K562 (cell line): ENCODE data around the gene C16orf92. TPM values are rescaled to one million over a fixed set of nuclear protein-coding genes. Genes with fewer than 3 reads are reported as not detected.
A peak's percentile ranks its signal among the peaks of the same experiment; 100 is the strongest.

Experiments used
- ATAC-seq: fragments of 200-7000 bp; cut with Tn5 transposase; 3 replicates; pipeline ENCODE4 v1.9.1; 2020; ENCODE audit warnings: moderate library complexity
- BruUV-seq: library from RNA; stranded (reverse); fragments of 400-500 nt; replicated peaks from 2 replicates; lab custom pipeline; 2021; lab: Mats Ljungman, UMichigan
- CTCF ChIA-PET: fragments of 300-600 bp; formaldehyde crosslinking; extraction: SDS; loops from one replicate; lab custom pipeline; 2021; ENCODE audit warnings: low intra/inter-chr PET ratio; lab: Yijun Ruan, JAX
- POLR2A ChIA-PET: fragments of 300-600, 350-650 bp; sonication (Branson Sonifier 250); formaldehyde crosslinking; extraction: SDS; loops from one replicate; lab custom pipeline; 2021; ENCODE audit warnings: antibody characterized with exemption, inconsistent platforms; lab: Yijun Ruan, JAX
- DNase-seq, 4 experiments: peaks; one replicate each; pipeline versions ENCODE4 v3.0.0 to v3.0.0-alpha.2; 2011 to 2018; ENCODE audit warnings: low spot score in 3 of 4, mixed read lengths in 3 of 4; ENCODE audit errors: extremely low read depth in 1 of 4
- FAIRE-seq: peaks from 2 replicates; lab custom pipeline; 2011; peaks lifted over from hg19 to GRCh38; lab: Jason Lieb, UNC
- H2AFZ ChIP-seq: 2 replicates; pipeline ENCODE4 v1.6.0; 2011; ENCODE audit warnings: low read depth, low read length, control low read depth, inconsistent platforms
- H3K27ac ChIP-seq: fragments of 200-600 bp; 3 replicates; pipeline ENCODE4 v1.8.0; 2011; ENCODE audit warnings: low read depth, mild to moderate bottlenecking, control low read depth, inconsistent platforms, low read length, moderate library complexity, mixed read lengths; ENCODE audit errors: extremely low read depth
- H3K27me3 ChIP-seq, 2 experiments: fragments of 300-600 bp in 1 of 2; 2 replicates in 1 of 2; 3 replicates in 1 of 2; pipeline versions ENCODE4 v1.6.0 to v1.8.0; 2011; ENCODE audit warnings: inconsistent platforms in 2 of 2, low read length in 2 of 2, mild to moderate bottlenecking in 1 of 2, mixed read lengths in 1 of 2, moderate library complexity in 1 of 2; ENCODE audit not compliant: control insufficient read depth in 2 of 2, insufficient read depth in 2 of 2
- H3K36me3 ChIP-seq: fragments of 300-600 bp; 3 replicates; pipeline ENCODE4 v1.8.0; 2011; ENCODE audit warnings: mild to moderate bottlenecking, low read length, inconsistent platforms; ENCODE audit not compliant: control insufficient read depth, insufficient read depth
- H3K4me1 ChIP-seq, 2 experiments: fragments of 200-600 bp in 1 of 2; replicated peaks in 1 of 2; 2 replicates in 1 of 2; 3 replicates in 1 of 2; pipeline versions ENCODE4 v1.5.1 to v1.8.0; 2011; ENCODE audit warnings: inconsistent platforms in 2 of 2, low read length in 2 of 2, mild to moderate bottlenecking in 1 of 2, mixed read lengths in 1 of 2, moderate library complexity in 1 of 2; ENCODE audit not compliant: control insufficient read depth in 2 of 2, insufficient read depth in 2 of 2
- H3K4me2 ChIP-seq: 2 replicates; pipeline ENCODE4 v1.6.1; 2011; ENCODE audit warnings: low read length, control low read depth, inconsistent platforms, mixed read lengths; ENCODE audit not compliant: insufficient read depth
- H3K4me3 ChIP-seq: fragments of 200-600 bp; sonication (generic), shearing (Covaris generic); 2 replicates; pipeline ENCODE4 v1.5.1; 2016; ENCODE audit warnings: control low read depth, inconsistent platforms
- H3K79me2 ChIP-seq: fragments of 200-600 bp; 3 replicates; pipeline ENCODE4 v1.8.0; 2011; ENCODE audit warnings: low read length, inconsistent platforms; ENCODE audit not compliant: control insufficient read depth, insufficient read depth
- H3K9ac ChIP-seq, 2 experiments: 2 replicates each; pipeline versions ENCODE4 v1.6.0 to v1.6.1; 2011; ENCODE audit warnings: low read depth in 2 of 2, low read length in 2 of 2, control low read depth in 1 of 2, inconsistent platforms in 1 of 2, mild to moderate bottlenecking in 1 of 2, mixed read lengths in 1 of 2; ENCODE audit not compliant: insufficient read depth in 1 of 2
- H3K9me1 ChIP-seq: one replicate; pipeline ENCODE4 v1.6.0; 2011; ENCODE audit warnings: inconsistent platforms, mild to moderate bottlenecking, low read length, moderate library complexity; ENCODE audit not compliant: control insufficient read depth, insufficient read depth
- H3K9me3 ChIP-seq: replicated peaks from 2 replicates; pipeline ENCODE4 v1.5.1; 2011; ENCODE audit warnings: low read depth, low read length, inconsistent platforms; ENCODE audit not compliant: control insufficient read depth, insufficient read depth
- H4K20me1 ChIP-seq: replicated peaks from 2 replicates; pipeline ENCODE4 v1.6.1; 2011; ENCODE audit warnings: low read length, inconsistent platforms, mixed read lengths; ENCODE audit not compliant: control insufficient read depth, insufficient read depth
- ARID2 ChIP-seq: fragments of 450-650 bp; IDR thresholded peaks from 2 replicates; pipeline ENCODE4 v1.6.1; 2017; ENCODE audit warnings: antibody characterized with exemption, mild to moderate bottlenecking
- FOSL1 ChIP-seq: fragments of 200-800 bp; sonication (Bioruptor generic); conservative IDR thresholded peaks from 2 replicates; pipeline ENCODE4 v1.6.1; 2016; ENCODE audit warnings: missing genetic modification characterization, missing compliant biosample characterization
- MAX ChIP-seq: sonication (generic); formaldehyde crosslinking; IDR thresholded peaks from 2 replicates; pipeline ENCODE4 v1.9.0; 2022; ENCODE audit warnings: mild to moderate bottlenecking, missing genetic modification reagents
- TCF7 ChIP-seq: sonication (generic); IDR thresholded peaks from 2 replicates; pipeline ENCODE4 v1.6.1; 2016; ENCODE audit warnings: antibody characterized with exemption, borderline replicate concordance
- ZBTB33 ChIP-seq: sonication (generic); formaldehyde crosslinking; IDR thresholded peaks from 2 replicates; pipeline ENCODE4 v1.8.1; 2023; ENCODE audit warnings: mild to moderate bottlenecking, missing genetic modification reagents
- WGBS: fragments of 100-300 bp; shearing (Covaris generic); methylation state at CpG from one replicate; pipeline ENCODE4 v1.1.6; 2016; ENCODE audit warnings: low coverage, mixed read lengths; ENCODE audit not compliant: insufficient coverage; ENCODE audit errors: missing lambda C conversion rate; 5-methylcytosine and 5-hydroxymethylcytosine counted together
- in situ Hi-C: fragments of 300-500 bp; cut with MboI; formaldehyde crosslinking; loops from 4 replicates; pipeline ENCODE4 v1.15.0; 2018; ENCODE audit warnings: inconsistent platforms, mixed read lengths
- intact Hi-C: fragments of 100-400 bp; cut with micrococcal nuclease; formaldehyde crosslinking; loops from 2 replicates; pipeline ENCODE4 v1.14.2; 2022
- polyA plus RNA-seq, 8 experiments: library from polyadenylated mRNA; depleted of rRNA in 4 of 8; stranded (reverse) in 5 of 8; unstranded in 3 of 8; fragments of >200 nt; fragmentation: Nextera tagmentation in 2 of 8; fragmentation: Illumina TruSeq in 1 of 8; extraction: Ambion mirVana in 2 of 8; extraction: Trizol in 1 of 8; gene quantifications; 2 replicates each; pipeline versions ENCODE4 v1.2.1 to v1.2.3, GENCODE V29; 2011 to 2014; ENCODE audit warnings: inconsistent platforms in 1 of 8, missing spikeins in 1 of 8
- total RNA-seq, 7 experiments: library from RNA; depleted of rRNA in 6 of 7; stranded (reverse); fragments of >200 nt in 6 of 7; fragmentation: Illumina TruSeq in 2 of 7; extraction: Trizol in 2 of 7; gene quantifications; 2 replicates each; pipeline versions ENCODE4 v1.2.1 to v1.2.3, GENCODE V29; 2011 to 2021; ENCODE audit warnings: low replicate concordance in 1 of 7

C16orf92 gene
- total and polyA plus RNA-seq, 9 of the 15 experiments (the other 6 are each of a cell fraction or from before 2014, with no cell fraction given), result not detected

- H2AFZ ChIP-seq, result no peak overlapping the region
- H3K4me2 ChIP-seq, result no peak overlapping the region
- H3K9me1 ChIP-seq, result no peaks in the 10 kb centered on the region
- FAIRE-seq (no peak), DNase-seq (no peak), ATAC-seq (no peak)
- peak overlapping the region in 1 of 2 experiments; percentile 50; a peak in 1 of 4 replicates for H3K9ac ChIP-seq
- no TSS peak for BruUV-seq
- peaks cover 4% of the 10 kb centered on the region; the same call in 1 of the 2 replicates for H4K20me1 ChIP-seq
- H3K27me3 ChIP-seq, result no peaks in the 10 kb centered on the region
- no peak overlapping the region for H3K4me3 ChIP-seq
- 0 out of 3 replicates have a peak, but pooled peaks cover 5% of the 10 kb centered on the region for H3K36me3 ChIP-seq
- H3K4me1 ChIP-seq, result peaks cover 19 to 32% of the 10 kb centered on the region in 2 experiments
- H3K79me2 ChIP-seq, result peaks cover 14% of the 10 kb centered on the region; the same call in 2 of the 3 replicates
- no peaks in the 10 kb centered on the region for H3K9me3 ChIP-seq
- peak overlapping the region; percentile 3; the same call in 2 of the 3 replicates for H3K27ac ChIP-seq
- ChIA-PET CTCF (no interaction called here), POLR2A (no interaction called here)
- TF ChIP-seq ARID2 (no peak), ZBTB33 (no peak), MAX (CRISPR knock-in tag) (peak; percentile 36; the same call in 1 of the 2 replicates), FOSL1 (tag) (0 out of 2 replicates have a peak, but pooled peaks have one; percentile 20), TCF7 (no peak)
- WGBS, result 71% methylated on average over 3 of the region's 3 CpGs
- intact Hi-C loops, result no loop called here
- in situ Hi-C loops, result no loop called here
Observed at GRCh38 chr16:30051518-30051917, 28.5 kb downstream of the C16orf92 start.
